Hepatocyte (in vitro differentiated cells): ENCODE measurements around the gene EPHB1. TPM values are rescaled to one million over a fixed set of nuclear protein-coding genes. Genes with fewer than 3 reads are reported as not detected.

Experiments used
- DNase-seq: peaks from one replicate; pipeline ENCODE4 v3.0.0-alpha.2; 2016; ENCODE audit warnings: low spot score
- H2AFZ ChIP-seq: fragments of 200-600 bp; sonication (generic); 2 replicates; pipeline ENCODE4 v1.6.0; 2016; ENCODE audit warnings: antibody characterized with exemption, mild to moderate bottlenecking
- H3K27ac ChIP-seq: fragments of 200-600 bp; sonication (generic); 2 replicates; pipeline ENCODE4 v1.5.1; 2016; ENCODE audit warnings: mild to moderate bottlenecking
- H3K27me3 ChIP-seq: fragments of 200-600 bp; sonication (generic); 2 replicates; pipeline ENCODE4 v1.6.1; 2016
- H3K36me3 ChIP-seq: fragments of 200-600 bp; sonication (generic); replicated peaks from 2 replicates; pipeline ENCODE4 v1.5.1; 2016; ENCODE audit warnings: low read depth; ENCODE audit not compliant: insufficient read depth
- H3K4me1 ChIP-seq: fragments of 200-600 bp; sonication (generic); 2 replicates; pipeline ENCODE4 v1.5.1; 2016; ENCODE audit warnings: mild to moderate bottlenecking, moderate library complexity; ENCODE audit not compliant: insufficient read depth
- H3K4me2 ChIP-seq: fragments of 200-600 bp; sonication (generic); 2 replicates; pipeline ENCODE4 v1.6.0; 2016
- H3K4me3 ChIP-seq: fragments of 200-600 bp; sonication (generic); 2 replicates; pipeline ENCODE4 v1.5.1; 2016; ENCODE audit warnings: mild to moderate bottlenecking
- H3K79me2 ChIP-seq: fragments of 200-600 bp; sonication (generic); 2 replicates; pipeline ENCODE4 v1.6.0; 2017; ENCODE audit warnings: mild to moderate bottlenecking
- H3K9me2 ChIP-seq: fragments of 200-600 bp; sonication (generic); replicated peaks from 2 replicates; pipeline ENCODE4 v1.6.0; 2017; ENCODE audit warnings: mild to moderate bottlenecking; ENCODE audit not compliant: insufficient read depth
- H3K9me3 ChIP-seq: fragments of 200-600 bp; sonication (generic); 2 replicates; pipeline ENCODE4 v1.5.1; 2016; ENCODE audit warnings: low read depth, mild to moderate bottlenecking
- H4K20me1 ChIP-seq: fragments of 200-600 bp; sonication (generic); 2 replicates; pipeline ENCODE4 v1.6.0; 2016; ENCODE audit warnings: mild to moderate bottlenecking; ENCODE audit not compliant: insufficient read depth, poor library complexity, severe bottlenecking
- EZH2 ChIP-seq: fragments of 200-600 bp; sonication (generic); IDR thresholded peaks from 2 replicates; pipeline ENCODE4 v1.6.1; 2016; ENCODE audit warnings: antibody characterized with exemption, mild to moderate bottlenecking, borderline replicate concordance
- EZH2phosphoT487 ChIP-seq: fragments of 200-600 bp; sonication (generic); IDR thresholded peaks from one replicate; pipeline ENCODE4 v1.6.1; 2018; ENCODE audit warnings: antibody characterized with exemption, mild to moderate bottlenecking, low read depth, moderate library complexity; ENCODE audit not compliant: unreplicated experiment, severe bottlenecking
- WGBS: methylation state at CpG from one replicate; pipeline ENCODE4 v1.1.6; 2016; ENCODE audit warnings: low lambda C conversion rate; ENCODE audit errors: missing lambda C conversion rate; 5-methylcytosine and 5-hydroxymethylcytosine counted together
- polyA plus RNA-seq: library from polyadenylated mRNA; unstranded; fragments of >200 nt; fragmentation: Nextera tagmentation; extraction: Ambion mirVana; gene quantifications from 2 replicates; pipeline ENCODE4 v1.2.1, GENCODE V29; 2016
- total RNA-seq: library from RNA; depleted of rRNA; stranded (reverse); fragments of >200 nt; gene quantifications from 2 replicates; pipeline ENCODE4 v1.2.3, GENCODE V29; 2014
- TF ChIP-seq, protein P1 (sequence below): fragments of 200-600 bp; sonication (generic); IDR thresholded peaks from 2 replicates; pipeline ENCODE4 v1.5.1; 2016; ENCODE audit warnings: antibody characterized with exemption, mild to moderate bottlenecking; ENCODE audit not compliant: poor library complexity

Gene EPHB1
- total and polyA plus RNA-seq, 2 experiments from 2014 or later, result 3.3 to 5.6 TPM

GRCh38 chr3:134792700-134793099, 2.4 kb upstream of the EPHB1 start:
- no peak for TF ChIP-seq EZH2phosphoT487
- Histone ChIP-seq H3K27ac (no peak overlapping the region), H3K27me3 (peaks cover 49% of the 10 kb centered on the region), H4K20me1 (no peaks in the 10 kb centered on the region), H3K79me2 (no peaks in the 10 kb centered on the region), H3K9me3 (no peaks in the 10 kb centered on the region), H3K36me3 (no peaks in the 10 kb centered on the region), H3K4me2 (no peak overlapping the region), H3K4me1 (no peaks in the 10 kb centered on the region), H3K9me2 (no peaks in the 10 kb centered on the region), H3K4me3 (no peak overlapping the region), H2AFZ (no peak overlapping the region)
- no peak for DNase-seq
- WGBS, result 85% methylated on average over 4 of the region's 4 CpGs

DNA sequence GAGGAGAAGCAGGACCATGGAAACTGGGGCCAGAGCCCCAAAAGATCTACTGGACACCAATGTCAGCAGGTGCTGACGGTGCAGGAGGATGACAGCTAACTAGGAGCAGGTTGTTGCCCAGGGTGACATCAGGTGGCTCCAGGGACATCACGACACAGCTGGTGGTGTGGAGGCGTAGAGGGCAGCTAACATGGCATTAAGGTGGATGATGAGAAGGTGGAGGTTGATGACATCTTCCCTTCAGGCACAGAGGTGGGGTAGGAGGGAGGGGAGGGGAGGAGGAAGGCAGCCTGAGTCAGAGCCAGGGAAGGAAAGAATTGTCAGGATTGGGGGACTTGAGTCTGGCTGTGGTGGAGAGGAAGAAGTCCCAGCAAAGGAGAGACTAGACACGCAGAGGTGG, 1.5 kb upstream of the EPHB1 start:
- H3K9me3 ChIP-seq, result no peaks in the 10 kb centered on the region
- H3K36me3 ChIP-seq, result no peaks in the 10 kb centered on the region
- H3K79me2 ChIP-seq, result no peaks in the 10 kb centered on the region
- H3K9me2 ChIP-seq, result no peaks in the 10 kb centered on the region
- TF ChIP-seq EZH2phosphoT487, result no peak
- TF ChIP-seq EZH2, result no peak
- TF ChIP-seq, protein P1, sequence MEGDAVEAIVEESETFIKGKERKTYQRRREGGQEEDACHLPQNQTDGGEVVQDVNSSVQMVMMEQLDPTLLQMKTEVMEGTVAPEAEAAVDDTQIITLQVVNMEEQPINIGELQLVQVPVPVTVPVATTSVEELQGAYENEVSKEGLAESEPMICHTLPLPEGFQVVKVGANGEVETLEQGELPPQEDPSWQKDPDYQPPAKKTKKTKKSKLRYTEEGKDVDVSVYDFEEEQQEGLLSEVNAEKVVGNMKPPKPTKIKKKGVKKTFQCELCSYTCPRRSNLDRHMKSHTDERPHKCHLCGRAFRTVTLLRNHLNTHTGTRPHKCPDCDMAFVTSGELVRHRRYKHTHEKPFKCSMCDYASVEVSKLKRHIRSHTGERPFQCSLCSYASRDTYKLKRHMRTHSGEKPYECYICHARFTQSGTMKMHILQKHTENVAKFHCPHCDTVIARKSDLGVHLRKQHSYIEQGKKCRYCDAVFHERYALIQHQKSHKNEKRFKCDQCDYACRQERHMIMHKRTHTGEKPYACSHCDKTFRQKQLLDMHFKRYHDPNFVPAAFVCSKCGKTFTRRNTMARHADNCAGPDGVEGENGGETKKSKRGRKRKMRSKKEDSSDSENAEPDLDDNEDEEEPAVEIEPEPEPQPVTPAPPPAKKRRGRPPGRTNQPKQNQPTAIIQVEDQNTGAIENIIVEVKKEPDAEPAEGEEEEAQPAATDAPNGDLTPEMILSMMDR, result no peak
- no peak overlapping the region for H2AFZ ChIP-seq
- H3K27ac ChIP-seq, result no peak overlapping the region
- H3K4me2 ChIP-seq, result no peak overlapping the region
- DNase-seq, result no peak
- WGBS, result 87% methylated on average over 4 of the region's 4 CpGs
- no peaks in the 10 kb centered on the region for H4K20me1 ChIP-seq
- no peaks in the 10 kb centered on the region for H3K4me1 ChIP-seq
- H3K27me3 ChIP-seq, result peaks cover 57% of the 10 kb centered on the region
- H3K4me3 ChIP-seq, result no peak overlapping the region

DNA sequence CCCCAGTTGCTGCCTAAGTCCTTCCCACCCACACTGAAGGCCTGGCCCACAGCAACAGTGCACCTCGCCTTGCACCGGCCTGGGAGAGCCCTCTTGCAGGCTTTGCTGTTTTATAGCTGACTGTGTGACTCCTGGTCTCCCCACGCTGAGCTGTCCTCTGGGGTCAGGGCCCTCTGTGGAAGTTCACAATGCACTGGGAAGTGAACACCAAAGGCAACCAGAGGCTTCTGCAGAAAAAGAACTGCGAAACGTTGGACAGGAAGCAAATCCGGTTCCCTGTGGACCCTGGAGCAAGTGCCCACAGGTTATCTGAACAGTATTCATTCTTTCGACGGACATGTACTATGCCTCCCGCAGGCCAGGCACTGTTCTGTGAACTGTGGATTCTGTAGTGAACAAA, 737 bp upstream of the EPHB1 start:
- H2AFZ ChIP-seq, result no peak overlapping the region
- DNase-seq, result no peak
- no peak overlapping the region for H3K4me3 ChIP-seq
- no peaks in the 10 kb centered on the region for H4K20me1 ChIP-seq
- TF ChIP-seq, protein P1, result no peak
- H3K9me2 ChIP-seq, result no peaks in the 10 kb centered on the region
- H3K27ac ChIP-seq, result no peak overlapping the region
- H3K4me2 ChIP-seq, result no peak overlapping the region
- H3K27me3 ChIP-seq, result peaks cover 56% of the 10 kb centered on the region
- no peaks in the 10 kb centered on the region for H3K4me1 ChIP-seq
- H3K36me3 ChIP-seq, result no peaks in the 10 kb centered on the region
- 81% methylated on average over 9 of the region's 9 CpGs for WGBS
- H3K9me3 ChIP-seq, result no peaks in the 10 kb centered on the region
- no peaks in the 10 kb centered on the region for H3K79me2 ChIP-seq

- no peaks in the 10 kb centered on the region for H3K9me2 ChIP-seq
- H3K27ac ChIP-seq, result no peak overlapping the region
- peak overlapping the region; percentile 63 for H2AFZ ChIP-seq
- no peaks in the 10 kb centered on the region for H4K20me1 ChIP-seq
- peak overlapping the region; percentile 93 for H3K4me2 ChIP-seq
- H3K4me3 ChIP-seq, result peak overlapping the region; percentile 43
- 3% methylated on average over 44 of the region's 50 CpGs for WGBS
- TF ChIP-seq EZH2 (peak; percentile 38), EZH2phosphoT487 (no peak)
- H3K79me2 ChIP-seq, result no peaks in the 10 kb centered on the region
- peaks cover 60% of the 10 kb centered on the region for H3K27me3 ChIP-seq
- H3K36me3 ChIP-seq, result no peaks in the 10 kb centered on the region
- peak; percentile 26 for DNase-seq
- H3K9me3 ChIP-seq, result no peaks in the 10 kb centered on the region
- H3K4me1 ChIP-seq, result no peaks in the 10 kb centered on the region
Observed at GRCh38 chr3:134795746-134796280, 753 bp downstream of the EPHB1 start.
